Astrocyte (in vitro differentiated cells and primary cell): ENCODE measurements around the gene SIRPB1.

Experiments
- CTCF ChIP-seq: IDR thresholded peaks from 2 replicates; pipeline ENCODE4 v1.5.1; 2011; ENCODE audit warnings: low read depth, mild to moderate bottlenecking, inconsistent platforms, low read length, moderate library complexity; ENCODE audit not compliant: insufficient read depth
- EZH2 ChIP-seq: IDR thresholded peaks from 2 replicates; pipeline ENCODE4 v1.6.1; 2012; ENCODE audit warnings: mild to moderate bottlenecking, low read length, inconsistent platforms; ENCODE audit not compliant: insufficient read depth

GRCh38 chr20:1579488-1579887 is 40.3 kb downstream of the SIRPB1 start:
- no peak for TF ChIP-seq CTCF
- no peak for TF ChIP-seq EZH2
